Central memory CD8-positive, alpha-beta T cell (primary cell): ENCODE results near the gene FCRL4.
"Not testable (repeated sequence)": the region's sequence is repeated elsewhere in the genome, so short reads cannot be mapped to it uniquely, and the experiment has no call there.

Experiments used
- ATAC-seq: fragments of 150-1000 bp; cut with Tn5 transposase; replicated peaks from 2 replicates; pipeline ENCODE4 v1.10.0; 2022; ENCODE audit warnings: mild to moderate bottlenecking, moderate FRiP score, moderate number of reproducible peaks; ENCODE audit not compliant: poor library complexity, severe bottlenecking; ENCODE audit errors: extremely low read depth
- DNase-seq, 2 donors: peaks; one replicate each; pipeline ENCODE4 v3.0.0; 2021; ENCODE audit warnings: low spot score in 2 of 2
- H3K27ac Mint-ChIP-seq: one replicate; pipeline ENCODE4 v1.8.0; 2022; ENCODE audit warnings: low read depth, mild to moderate bottlenecking, moderate library complexity, mixed read lengths
- H3K27me3 Mint-ChIP-seq: one replicate; pipeline ENCODE4 v1.8.0; 2022; ENCODE audit warnings: mixed read lengths
- H3K36me3 Mint-ChIP-seq: one replicate; pipeline ENCODE4 v1.8.0; 2022; ENCODE audit warnings: mild to moderate bottlenecking, moderate library complexity, mixed read lengths; ENCODE audit not compliant: insufficient read depth
- H3K4me1 Mint-ChIP-seq: one replicate; pipeline ENCODE4 v1.8.0; 2022; ENCODE audit warnings: mixed read lengths
- H3K4me3 Mint-ChIP-seq: one replicate; pipeline ENCODE4 v1.8.0; 2022; ENCODE audit warnings: mild to moderate bottlenecking, moderate library complexity, mixed read lengths
- H3K9me3 Mint-ChIP-seq: one replicate; pipeline ENCODE4 v1.8.0; 2022; ENCODE audit warnings: mixed read lengths

FCRL4 gene

GRCh38 chr1:157584503-157584902, 13.4 kb downstream of the FCRL4 start:
- H3K4me3 Mint-ChIP-seq: no peak overlapping the region
- peaks cover 5% of the 10 kb centered on the region for H3K4me1 Mint-ChIP-seq
- ATAC-seq (no peak), DNase-seq (no peak)
- peaks cover 19% of the 10 kb centered on the region for H3K27me3 Mint-ChIP-seq
- H3K36me3 Mint-ChIP-seq: no peaks in the 10 kb centered on the region
- H3K9me3 Mint-ChIP-seq: no peaks in the 10 kb centered on the region
- H3K27ac Mint-ChIP-seq: peak overlapping the region; percentile 24

GRCh38 chr1:157580828-157581210, 17.1 kb downstream of the FCRL4 start:
- Mint-ChIP-seq H3K27me3 (no peaks in the 10 kb centered on the region), H3K4me1 (peaks cover 5% of the 10 kb centered on the region), H3K9me3 (no peaks in the 10 kb centered on the region), H3K4me3 (no peak overlapping the region), H3K27ac (no peak overlapping the region), H3K36me3 (no peaks in the 10 kb centered on the region)
- ATAC-seq: no peak
- no peak for DNase-seq

GRCh38 chr1:157580179-157580827, 17.6 kb downstream of the FCRL4 start:
- DNase-seq: peak in 1 of 2 donors; percentile 42
- no peaks in the 10 kb centered on the region for H3K36me3 Mint-ChIP-seq
- peaks cover 5% of the 10 kb centered on the region for H3K4me1 Mint-ChIP-seq
- H3K27me3 Mint-ChIP-seq: peaks cover 4% of the 10 kb centered on the region
- no peak overlapping the region for H3K4me3 Mint-ChIP-seq
- peak; percentile 43 for ATAC-seq
- no peaks in the 10 kb centered on the region for H3K9me3 Mint-ChIP-seq
- no peak overlapping the region for H3K27ac Mint-ChIP-seq

GRCh38 chr1:157577420-157577819, 20.5 kb downstream of the FCRL4 start:
- peaks cover 5% of the 10 kb centered on the region for H3K4me1 Mint-ChIP-seq
- H3K27ac Mint-ChIP-seq: no peak overlapping the region
- ATAC-seq: no peak
- DNase-seq: no peak
- H3K36me3 Mint-ChIP-seq: no peaks in the 10 kb centered on the region
- H3K4me3 Mint-ChIP-seq: no peak overlapping the region
- peaks cover 10% of the 10 kb centered on the region for H3K27me3 Mint-ChIP-seq
- H3K9me3 Mint-ChIP-seq: no peaks in the 10 kb centered on the region

- Mint-ChIP-seq H3K4me1 (peaks cover 5% of the 10 kb centered on the region), H3K4me3 (no peak overlapping the region), H3K36me3 (no peaks in the 10 kb centered on the region), H3K27me3 (peaks cover 10% of the 10 kb centered on the region), H3K9me3 (no peaks in the 10 kb centered on the region), H3K27ac (no peak overlapping the region)
- ATAC-seq (no peak), DNase-seq (no peak)
These were observed 22.1 kb downstream of the FCRL4 start for GRCh38 chr1:157575744-157576143.

- no peak for ATAC-seq
- DNase-seq: no peak
- no peaks in the 10 kb centered on the region for H3K9me3 Mint-ChIP-seq
- H3K4me1 Mint-ChIP-seq: no peaks in the 10 kb centered on the region
- no peaks in the 10 kb centered on the region for H3K36me3 Mint-ChIP-seq
- no peak overlapping the region for H3K27ac Mint-ChIP-seq
- no peak overlapping the region for H3K4me3 Mint-ChIP-seq
- peaks cover 10% of the 10 kb centered on the region for H3K27me3 Mint-ChIP-seq
These were observed 23.0 kb downstream of the FCRL4 start for GRCh38 chr1:157574836-157575235.

GRCh38 chr1:157566484-157567300, 31.2 kb downstream of the FCRL4 start:
- Mint-ChIP-seq H3K27me3 (peaks cover 56% of the 10 kb centered on the region), H3K4me3 (no peak overlapping the region), H3K4me1 (peaks cover 6% of the 10 kb centered on the region), H3K27ac (no peak overlapping the region), H3K36me3 (no peaks in the 10 kb centered on the region), H3K9me3 (no peaks in the 10 kb centered on the region)
- ATAC-seq: peak; percentile 14
- DNase-seq: no peak

- no peak overlapping the region for H3K27ac Mint-ChIP-seq
These were observed 35.4 kb downstream of the FCRL4 start for GRCh38 chr1:157562515-157562914.

GRCh38 chr1:157558119-157558518, 39.8 kb downstream of the FCRL4 start:
- H3K27ac Mint-ChIP-seq: no peak overlapping the region
- no peak overlapping the region for H3K4me3 Mint-ChIP-seq
- H3K9me3 Mint-ChIP-seq: no peaks in the 10 kb centered on the region
- H3K36me3 Mint-ChIP-seq: no peaks in the 10 kb centered on the region
- DNase-seq: no peak
- peaks cover 41% of the 10 kb centered on the region for H3K27me3 Mint-ChIP-seq
- no peak for ATAC-seq
- H3K4me1 Mint-ChIP-seq: peaks cover 6% of the 10 kb centered on the region

More at GRCh38 chr1:157562515-157562914, 35.4 kb downstream of the FCRL4 start:
- Mint-ChIP-seq H3K27me3 (peaks cover 69% of the 10 kb centered on the region), H3K9me3 (no peaks in the 10 kb centered on the region), H3K4me3 (no peak overlapping the region), H3K4me1 (peaks cover 6% of the 10 kb centered on the region), H3K36me3 (no peaks in the 10 kb centered on the region)
- ATAC-seq (no peak), DNase-seq (no peak)

- Mint-ChIP-seq H3K27me3 (peaks cover 29% of the 10 kb centered on the region), H3K4me1 (no peaks in the 10 kb centered on the region), H3K36me3 (peaks cover 1% of the 10 kb centered on the region), H3K9me3 (no peaks in the 10 kb centered on the region), H3K4me3 (no peak within 1 kb of the TSS), H3K27ac (no peak within 1 kb of the TSS)
- DNase-seq: no peak
- ATAC-seq: no peak
These were observed 45.9 kb downstream of the FCRL4 start, which contains the start of gene FCRL5 for GRCh38 chr1:157551694-157552693. FCRL5 (minus strand) TSS chr1:157552515; CDS start chr1:157552362, 153 bp downstream.

- not testable (repeated sequence) for H3K4me3 Mint-ChIP-seq, DNase-seq, ATAC-seq, H3K4me1 Mint-ChIP-seq, H3K27ac Mint-ChIP-seq, H3K36me3 Mint-ChIP-seq, H3K9me3 Mint-ChIP-seq
- peaks cover 41% of the 10 kb centered on the region for H3K27me3 Mint-ChIP-seq
These were observed 49.8 kb downstream of the FCRL4 start for GRCh38 chr1:157548081-157548480.

GRCh38 chr1:157542676-157543075, 55.2 kb downstream of the FCRL4 start:
- Mint-ChIP-seq H3K27me3 (peaks cover 70% of the 10 kb centered on the region), H3K27ac (no peak overlapping the region), H3K9me3 (no peaks in the 10 kb centered on the region), H3K36me3 (no peaks in the 10 kb centered on the region), H3K4me3 (no peak overlapping the region), H3K4me1 (no peaks in the 10 kb centered on the region)
- DNase-seq (no peak), ATAC-seq (no peak)
